Activated CD4-positive, alpha-beta T cell treated with anti-CD3 and anti-CD28 coated beads, Interleukin-2, Interleukin-4, amounts not matched to agents 100 ng/mL and 50 ng/mL, durations not matched to agents 16 hours and 8 hours (primary cell): Measurements from ENCODE around the gene RFX5.
"Not testable (repeated sequence)": the region's sequence is repeated elsewhere in the genome, so short reads cannot be mapped to it uniquely, and the experiment has no call there.

Experiments
- DNase-seq: peaks from one replicate; pipeline ENCODE4 v3.0.0-alpha.2; 2020; ENCODE audit warnings: low spot score

Gene RFX5

GRCh38 chr1:151346769-151347522, at the start of gene RFX5:
Gene RFX5, minus strand, starts transcription at chr1:151347252. Its CDS starts 932 bp downstream, at chr1:151346320.
- peak; percentile 99 for DNase-seq

GRCh38 chr1:151396265-151396664, 49.2 kb upstream of the RFX5 start:
- not testable (repeated sequence) for DNase-seq

- no peak for DNase-seq
Observed at GRCh38 chr1:151393583-151393982, 46.5 kb upstream of the RFX5 start.

GRCh38 chr1:151391079-151391563, 44.1 kb upstream of the RFX5 start:
- no peak for DNase-seq

- DNase-seq: not testable (repeated sequence)
Observed at GRCh38 chr1:151390221-151391078, 43.4 kb upstream of the RFX5 start.

- no peak for DNase-seq
Observed at GRCh38 chr1:151386002-151386401, 39.0 kb upstream of the RFX5 start.

- no peak for DNase-seq
Observed at GRCh38 chr1:151384584-151384983, 37.5 kb upstream of the RFX5 start.

GRCh38 chr1:151377150-151377884, 30.3 kb upstream of the RFX5 start:
- no peak for DNase-seq

GRCh38 chr1:151373196-151373595, 26.1 kb upstream of the RFX5 start:
- no peak for DNase-seq

GRCh38 chr1:151372058-151372934, 25.2 kb upstream of the RFX5 start, which contains the start of gene SELENBP1:
Gene SELENBP1, minus strand, starts transcription at chr1:151372705. Its CDS starts 64 bp downstream, at chr1:151372641.
- no peak for DNase-seq

GRCh38 chr1:151371370-151372057, 24.5 kb upstream of the RFX5 start:
- DNase-seq: no peak

GRCh38 chr1:151370211-151370911, 23.3 kb upstream of the RFX5 start:
- no peak for DNase-seq

GRCh38 chr1:151369621-151370048, 22.6 kb upstream of the RFX5 start:
- no peak for DNase-seq

GRCh38 chr1:151369302-151369610, 22.2 kb upstream of the RFX5 start:
- no peak for DNase-seq

- DNase-seq: no peak
Observed at GRCh38 chr1:151368393-151369301, 21.6 kb upstream of the RFX5 start.

- no peak for DNase-seq
Observed at GRCh38 chr1:151367658-151368392, 20.8 kb upstream of the RFX5 start.

GRCh38 chr1:151364996-151365395, 17.9 kb upstream of the RFX5 start:
- no peak for DNase-seq
